ENCODE data around the gene LRRC61.

LRRC61 gene

GRCh38 chr7:150357270-150357669 lies 34.1 kb downstream of the LRRC61 start:
- DNase-seq (ENCODE audit: low spot score) = no peak

GRCh38 chr7:150357771-150358427 lies 34.7 kb downstream of the LRRC61 start:
- no peak for DNase-seq (ENCODE audit: low spot score)

GRCh38 chr7:150358433-150358832 lies 35.3 kb downstream of the LRRC61 start:
- DNase-seq (ENCODE audit: low spot score) = no peak

DNA sequence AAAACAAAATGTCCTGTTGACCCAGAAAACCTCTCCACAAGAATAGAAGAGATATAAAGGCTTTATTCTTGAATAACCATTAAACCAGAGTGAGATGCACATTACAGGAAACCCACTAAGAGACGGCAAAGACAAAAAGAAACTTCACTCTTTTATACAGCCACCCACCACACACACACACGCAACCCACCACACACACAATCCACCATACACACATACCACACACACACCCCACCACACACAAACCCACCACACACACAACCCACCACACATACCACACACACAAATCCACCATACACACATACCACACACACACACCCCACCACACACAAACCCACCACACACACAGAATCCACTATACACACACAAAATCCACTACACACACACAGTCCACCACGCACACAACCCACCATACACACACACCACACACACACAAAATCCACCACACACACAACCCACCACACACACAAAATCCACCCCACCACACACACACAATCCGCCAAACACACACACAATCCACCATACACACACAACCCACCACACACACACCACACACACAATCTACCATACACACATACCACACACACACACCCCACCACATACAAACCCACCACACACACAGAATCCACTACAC lies 36.0 kb downstream of the LRRC61 start:
- no peak for DNase-seq (ENCODE audit: low spot score)

DNA sequence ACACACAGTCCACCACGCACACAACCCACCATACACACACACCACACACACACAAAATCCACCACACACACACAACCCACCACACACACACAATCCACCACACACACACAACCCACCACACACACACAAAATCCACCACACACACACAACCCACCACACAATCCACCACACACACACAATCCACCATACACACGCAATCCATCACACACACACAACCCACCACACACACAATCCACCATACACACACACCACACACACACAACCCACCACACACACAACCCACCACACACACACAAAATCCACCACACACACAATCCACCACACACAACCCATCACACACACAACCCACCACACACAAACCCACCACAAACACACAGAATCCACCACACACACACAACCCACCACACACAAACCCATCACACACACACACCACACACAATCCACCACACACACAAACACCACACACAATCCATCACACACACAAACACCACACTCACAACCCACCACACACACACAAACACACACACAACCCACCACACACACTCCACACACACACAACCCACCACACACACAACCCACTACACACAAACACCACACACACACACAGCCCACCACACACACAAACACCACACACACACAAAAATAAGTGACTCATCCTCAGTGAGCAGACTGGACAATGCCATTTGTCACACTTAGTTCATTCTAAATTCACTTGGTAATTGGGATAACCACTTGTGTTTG lies 36.6 kb downstream of the LRRC61 start:
- no peak for DNase-seq (ENCODE audit: low spot score)

DNA sequence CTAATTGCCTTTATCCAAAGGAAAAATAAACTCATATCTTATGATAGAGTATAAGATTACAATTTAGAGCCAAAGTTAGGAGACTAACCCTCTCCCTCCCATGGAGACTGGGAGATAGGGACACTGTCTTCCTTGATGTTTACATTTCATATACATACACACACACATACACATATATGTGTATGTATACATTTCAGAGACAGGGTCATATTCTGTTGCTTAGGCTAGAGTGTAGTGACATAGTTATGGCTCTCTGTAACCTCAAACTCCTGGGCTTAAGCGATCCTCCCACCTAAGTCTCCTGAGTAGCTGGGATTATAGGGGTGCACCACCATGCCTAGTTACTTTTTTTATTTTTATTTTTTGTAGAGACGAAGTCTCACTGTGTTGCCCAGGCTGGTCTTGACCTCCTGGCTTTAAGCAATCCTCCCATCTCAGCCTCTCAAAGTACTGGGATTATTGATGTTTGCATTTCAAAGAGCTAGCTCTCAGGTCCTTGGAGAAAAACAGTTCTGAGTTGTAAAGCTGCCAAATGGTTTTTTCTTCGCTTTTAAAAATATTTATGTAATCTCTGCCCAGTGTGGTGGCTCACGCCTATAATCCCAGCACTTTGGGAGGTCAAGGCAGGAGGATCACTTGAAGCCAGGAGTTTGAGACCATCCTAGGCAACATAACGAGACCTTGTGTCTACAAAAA lies 37.4 kb downstream of the LRRC61 start:
- no peak for DNase-seq (ENCODE audit: low spot score)

- no peak for DNase-seq (ENCODE audit: low spot score)
Measured at GRCh38 chr7:150361402-150361801, 38.2 kb downstream of the LRRC61 start.

GRCh38 chr7:150361807-150362621 lies 38.9 kb downstream of the LRRC61 start:
- DNase-seq (ENCODE audit: low spot score) = no peak

DNA sequence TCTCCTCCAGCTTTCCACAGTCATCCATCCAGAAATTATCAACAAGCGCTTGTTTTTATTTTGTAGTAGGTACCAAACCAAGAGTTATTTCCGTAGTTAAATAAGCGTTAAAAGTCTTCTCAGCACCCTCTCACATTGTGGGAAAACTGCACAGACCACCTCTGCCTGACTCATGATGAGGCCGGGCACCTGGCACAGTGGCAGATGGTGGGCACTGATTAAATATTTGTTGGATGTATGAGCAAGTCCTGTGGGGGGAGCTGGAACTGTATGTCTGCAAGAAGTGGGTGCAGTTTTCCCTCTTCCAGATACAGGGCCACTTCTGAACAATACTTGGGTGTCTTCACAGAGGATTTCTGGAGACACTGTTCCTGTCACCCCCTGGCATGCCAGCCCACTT lies 40.2 kb downstream of the LRRC61 start:
- no peak for DNase-seq (ENCODE audit: low spot score)

DNA sequence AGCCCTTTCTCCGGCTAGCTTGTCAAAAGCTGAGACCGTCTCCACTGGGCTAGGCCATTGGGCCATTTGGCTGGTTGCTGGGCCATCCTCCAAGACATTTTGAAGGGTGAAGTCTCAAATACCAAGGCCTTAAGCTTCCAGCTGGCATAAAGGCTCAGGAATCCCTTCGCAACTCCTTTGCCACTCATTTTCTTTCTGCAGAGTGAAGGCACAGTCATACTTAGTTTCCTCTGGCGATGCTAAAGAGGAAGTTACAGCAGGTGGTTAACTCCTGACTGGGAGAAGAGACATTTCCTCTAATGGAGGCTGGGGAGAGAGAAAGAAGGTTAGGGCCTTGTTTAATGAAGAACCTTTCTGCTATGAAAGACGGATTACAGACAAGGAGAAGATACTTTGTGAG lies 40.7 kb downstream of the LRRC61 start:
- DNase-seq (ENCODE audit: low spot score) = no peak

DNA sequence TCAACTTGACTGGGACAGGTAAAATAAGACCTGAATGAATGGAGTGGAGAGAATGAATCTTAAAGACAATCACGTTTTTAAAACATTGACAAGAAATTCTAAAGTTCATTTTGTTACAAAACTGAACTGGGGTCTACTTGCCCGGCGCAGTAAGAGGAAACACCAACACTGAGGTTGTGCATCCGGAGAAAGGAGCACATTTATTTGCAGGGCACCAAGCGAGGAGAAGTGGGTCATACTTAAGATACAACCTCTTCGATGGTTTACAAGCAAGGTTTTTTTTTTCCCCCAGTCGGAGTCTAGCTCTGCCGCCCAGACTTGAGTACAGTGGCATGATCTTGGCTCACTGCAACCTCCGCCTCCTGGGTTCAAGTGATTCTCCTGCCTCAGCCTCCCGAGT lies 42.0 kb downstream of the LRRC61 start:
- DNase-seq (ENCODE audit: low spot score) = no peak

DNA sequence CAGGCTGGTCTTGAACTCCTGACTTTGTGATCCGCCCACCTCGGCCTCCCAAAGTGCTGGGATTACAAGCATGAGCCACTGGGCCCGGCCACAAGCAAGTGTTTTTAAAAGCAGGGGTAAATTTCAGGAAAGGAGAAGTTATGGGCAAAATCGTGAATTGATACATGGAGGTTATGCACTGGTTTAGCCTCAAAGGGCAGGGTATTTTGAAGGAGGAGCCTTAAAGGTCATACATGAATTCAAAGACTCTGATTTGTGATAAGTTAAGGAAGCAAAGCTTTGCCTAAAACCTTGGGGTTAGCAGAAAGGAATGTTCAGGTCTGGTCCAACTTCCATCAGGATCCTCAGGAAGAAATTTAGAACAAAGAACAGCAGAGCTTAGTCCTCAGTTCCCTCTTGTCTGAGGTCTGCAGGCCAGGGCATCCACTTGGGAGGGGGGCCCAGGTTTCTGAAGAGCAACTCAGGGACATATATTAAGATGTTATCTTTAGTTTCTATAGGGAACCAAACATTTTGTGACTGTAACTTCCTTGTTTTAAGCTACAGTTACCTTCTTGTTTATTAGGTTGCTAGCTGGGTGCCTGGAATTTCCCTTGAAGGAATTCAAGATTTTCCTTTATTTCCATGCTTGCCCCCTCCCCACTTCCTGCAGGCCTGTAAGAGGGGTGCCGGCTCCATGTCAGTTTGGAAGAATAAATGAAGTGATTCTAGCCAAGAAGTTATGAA lies 42.7 kb downstream of the LRRC61 start:
- no peak for DNase-seq (ENCODE audit: low spot score)

- DNase-seq (ENCODE audit: low spot score) = no peak
Measured at GRCh38 chr7:150367677-150368095, 44.5 kb downstream of the LRRC61 start.

- DNase-seq (ENCODE audit: low spot score) = peak; percentile 88
Measured at GRCh38 chr7:150368096-150368883, 45.1 kb downstream of the LRRC61 start, which contains the start of gene REPIN1. REPIN1 (plus strand) TSS chr7:150368822; CDS start chr7:150369712, 890 bp downstream.

DNA sequence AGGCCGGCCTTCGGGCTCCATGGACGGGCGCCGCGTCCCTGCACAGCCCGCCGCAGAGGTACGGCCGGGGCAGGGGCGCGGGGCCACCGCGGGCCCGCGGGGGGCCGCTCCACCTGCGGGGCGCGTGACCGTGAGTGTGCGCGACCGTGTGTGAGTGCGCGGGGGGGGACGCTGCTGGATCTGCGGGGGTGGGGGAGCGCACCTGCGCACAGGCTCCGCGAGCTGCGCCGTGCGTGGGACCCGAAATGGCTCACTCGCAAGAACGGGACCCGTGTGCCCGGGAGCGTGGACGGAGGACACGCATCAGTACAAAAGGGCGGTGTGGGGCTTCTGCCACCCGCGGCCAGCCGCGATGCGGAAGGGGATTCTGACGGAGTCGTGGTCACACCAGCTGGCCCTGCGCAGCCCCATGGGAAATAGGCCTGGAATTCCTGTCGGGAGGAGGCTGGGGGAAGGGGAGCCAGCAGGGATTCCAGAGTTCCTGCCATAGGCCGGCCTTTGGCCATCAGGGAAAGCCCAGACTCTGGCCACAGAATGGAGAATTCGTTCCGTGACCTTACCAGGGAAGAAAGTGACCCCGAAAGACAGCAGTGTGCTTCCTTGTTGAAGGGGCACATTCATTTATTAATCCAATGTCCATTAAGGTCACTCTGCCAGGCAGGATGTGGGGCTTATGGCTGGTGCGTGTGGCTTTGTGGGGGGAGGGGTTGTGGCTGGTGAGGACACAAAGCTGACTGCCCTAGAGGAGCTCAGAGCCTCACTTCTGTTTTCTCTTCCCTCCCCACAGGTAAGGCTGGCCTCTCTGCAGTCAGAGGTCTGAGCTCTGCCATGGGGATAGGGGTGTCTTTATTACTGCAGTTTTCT lies 46.0 kb downstream of the LRRC61 start:
- DNase-seq (ENCODE audit: low spot score) = peak; percentile 53

- DNase-seq (ENCODE audit: low spot score) = no peak
Measured at GRCh38 chr7:150369748-150370501, 46.8 kb downstream of the LRRC61 start.

DNA sequence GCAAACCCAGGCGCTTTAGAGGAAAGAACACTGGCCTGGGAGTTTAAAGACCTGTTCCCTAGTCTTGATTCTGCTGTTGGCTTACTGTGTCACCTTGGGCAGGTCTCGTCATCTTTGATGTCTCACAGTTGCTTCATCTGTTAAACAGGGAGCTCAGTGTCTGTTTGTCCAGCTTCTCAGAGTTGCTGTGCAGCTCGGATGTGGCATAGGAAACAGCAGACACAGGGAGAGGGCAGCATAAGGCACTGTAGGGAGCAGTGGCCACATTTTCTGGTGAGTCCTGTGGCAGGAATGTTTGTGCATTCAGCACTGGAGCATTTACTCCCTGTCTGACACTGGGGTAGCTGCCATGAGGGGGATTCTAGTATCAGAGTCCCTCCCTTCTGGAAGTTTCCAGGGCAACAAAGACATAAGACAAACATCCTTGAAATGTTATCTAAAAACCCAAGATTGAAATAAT lies 47.5 kb downstream of the LRRC61 start:
- no peak for DNase-seq (ENCODE audit: low spot score)

Data from globus pallidus (tissue), 1 donor.